PFSK-1 (cell line): ENCODE results near the gene BAHCC1.

Source experiments
- POLR2AphosphoS5 ChIP-seq: IDR thresholded peaks from 2 replicates; pipeline ENCODE4 v1.6.1; 2012; ENCODE audit warnings: low read depth, mild to moderate bottlenecking, control low read depth, low read length, moderate library complexity
- TAF1 ChIP-seq: IDR thresholded peaks from 2 replicates; pipeline ENCODE4 v1.6.1; 2012; ENCODE audit warnings: low read length, control low read depth, borderline replicate concordance; ENCODE audit not compliant: insufficient read depth

DNA sequence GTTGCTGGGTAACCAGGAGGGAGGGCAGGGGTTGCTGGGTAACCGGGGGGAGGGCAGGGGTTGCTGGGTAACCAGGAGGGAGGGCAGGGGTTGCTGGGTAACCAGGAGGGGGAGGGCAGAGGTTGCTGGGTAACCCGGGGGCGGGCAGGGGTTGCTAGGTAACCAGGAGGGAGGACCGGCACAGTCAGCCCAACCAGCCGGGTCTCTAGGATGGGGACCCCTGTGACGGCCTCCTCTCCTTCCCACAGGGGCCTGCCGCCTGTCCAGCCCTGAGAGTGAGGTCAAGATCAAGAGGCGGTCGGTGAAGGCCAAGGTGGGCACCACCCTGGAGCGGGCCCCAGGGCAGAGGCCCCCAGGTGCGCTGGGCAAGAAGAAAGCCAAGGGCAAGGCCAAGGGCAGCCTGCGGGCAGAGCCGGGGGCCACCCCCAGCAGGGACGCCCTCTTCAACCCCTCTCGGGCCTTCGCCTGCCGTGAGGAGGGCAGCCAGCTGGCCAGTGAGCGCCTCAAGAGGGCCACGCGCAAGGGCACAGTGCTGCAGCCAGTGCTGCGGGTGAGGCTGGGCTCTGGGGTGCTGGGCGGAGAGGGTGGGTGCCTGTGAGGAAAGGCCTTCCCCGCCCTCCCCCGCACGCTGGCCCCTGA is 62.8 kb downstream of the BAHCC1 start:
- TF ChIP-seq TAF1 (no peak), POLR2AphosphoS5 (no peak)
